ENCODE results near the gene LOXL4.

The LOXL4 gene

DNA sequence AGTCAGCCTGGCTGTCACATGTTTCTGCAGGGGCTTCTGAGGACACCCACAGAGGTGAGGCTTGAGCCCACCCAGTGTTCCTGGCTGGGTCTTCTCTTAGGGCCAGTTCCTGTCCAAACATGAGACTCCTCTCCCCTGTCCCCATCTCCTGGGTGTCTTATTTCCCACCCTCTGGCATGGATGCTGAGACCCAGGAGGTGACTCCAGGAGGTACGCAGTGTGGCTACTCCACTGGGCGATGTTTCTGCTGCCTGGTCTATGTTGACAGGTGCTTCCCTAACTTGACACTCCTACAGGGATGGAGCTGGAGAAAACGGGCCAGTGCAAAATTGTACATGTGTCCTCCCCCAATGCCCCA, 26.3 kb upstream of the LOXL4 start:
- no peak for DNase-seq

DNA sequence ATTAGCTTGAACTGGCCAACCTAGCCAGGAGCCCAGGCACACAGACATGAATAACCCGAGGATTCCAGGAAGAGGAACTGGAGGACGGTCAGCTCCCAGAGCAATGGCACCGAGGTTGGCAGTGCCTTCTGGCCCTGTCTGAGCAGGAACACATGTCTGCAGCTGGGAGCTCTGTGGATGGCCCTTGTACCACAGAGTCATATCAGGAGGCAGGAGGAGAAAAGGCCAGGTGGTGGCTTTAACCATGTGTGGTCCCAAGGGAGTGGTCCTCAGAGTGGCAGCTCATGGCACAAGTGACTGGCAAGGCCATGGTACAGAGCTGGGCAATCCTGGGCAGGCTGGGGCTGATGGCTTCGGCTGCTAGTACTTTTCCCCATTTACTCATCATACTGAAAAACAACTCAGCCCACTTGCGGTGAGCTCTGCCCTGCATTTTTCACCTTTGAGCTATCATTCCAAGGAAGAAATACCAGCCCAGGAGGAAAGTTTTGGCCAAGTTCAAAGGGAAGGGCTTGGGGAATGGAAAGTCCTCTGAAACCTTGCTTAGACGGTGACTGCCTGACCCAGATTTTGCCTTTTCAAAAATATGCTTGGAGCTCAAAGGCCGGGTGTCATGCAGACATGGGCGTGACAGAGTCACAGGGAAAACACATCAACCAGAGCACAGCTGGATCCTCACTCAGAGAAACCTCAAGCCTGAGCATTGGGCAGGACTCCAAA, 25.7 kb upstream of the LOXL4 start:
- no peak for DNase-seq

DNA sequence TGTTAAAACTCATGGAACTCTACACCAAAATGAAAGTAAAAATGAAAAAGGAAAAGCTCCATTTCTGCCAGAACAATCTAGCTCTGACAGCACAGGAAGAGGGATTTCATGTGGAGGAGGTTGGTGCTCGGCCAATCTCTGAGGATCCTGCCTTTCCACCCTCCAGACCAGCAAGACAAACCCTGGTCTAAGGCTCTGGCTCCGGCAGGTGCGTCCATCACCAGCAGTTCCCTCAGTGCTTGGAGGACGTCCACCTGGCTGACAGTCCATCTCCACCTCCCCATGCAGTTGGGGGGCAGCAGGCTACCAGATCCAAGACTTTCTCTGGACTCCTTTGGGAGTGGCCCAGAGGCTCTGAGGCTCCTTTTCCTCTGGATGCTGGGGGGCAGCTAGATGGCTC, 25.0 kb upstream of the LOXL4 start:
- DNase-seq, result no peak

DNA sequence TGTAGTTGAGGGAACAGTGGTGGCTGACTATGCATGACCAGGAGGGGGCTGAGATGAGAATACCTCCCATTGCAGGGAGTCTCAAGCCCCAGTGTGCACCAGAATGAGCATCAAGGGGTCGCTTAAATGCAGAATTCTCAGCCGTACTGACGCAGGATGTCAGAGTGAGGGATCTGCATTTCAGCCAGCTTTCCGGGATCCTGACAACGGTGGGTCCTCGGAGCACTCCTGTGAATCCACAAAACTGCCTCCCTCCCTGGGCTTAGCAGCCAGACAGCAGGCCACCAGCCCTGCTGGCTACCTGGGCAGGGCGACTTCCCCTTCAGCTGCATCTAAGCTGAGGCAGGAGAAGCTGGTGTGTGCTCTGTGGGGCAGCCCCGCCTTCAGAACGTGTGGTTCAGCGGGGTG, 21.8 kb upstream of the LOXL4 start:
- no peak for DNase-seq

DNA sequence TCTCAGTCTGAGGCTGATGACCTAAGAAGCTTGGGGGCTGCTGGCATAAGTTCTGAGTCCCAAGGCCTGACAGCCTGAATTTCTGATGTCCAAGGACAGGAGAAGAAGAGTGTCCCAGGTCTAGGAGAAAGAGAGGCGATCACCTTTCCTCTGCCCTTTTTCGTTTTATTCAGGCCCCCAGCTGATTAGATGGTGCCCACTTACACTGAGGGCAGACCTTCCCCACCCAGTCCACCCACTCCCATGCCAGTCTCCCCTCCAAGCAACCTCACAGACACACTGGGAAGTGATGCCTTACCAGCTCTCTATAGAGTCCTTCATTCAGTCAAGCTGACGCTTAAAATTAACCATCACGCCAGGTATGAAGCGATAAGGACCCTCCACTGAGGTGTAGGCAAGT, 19.3 kb upstream of the LOXL4 start:
- no peak for DNase-seq

DNA sequence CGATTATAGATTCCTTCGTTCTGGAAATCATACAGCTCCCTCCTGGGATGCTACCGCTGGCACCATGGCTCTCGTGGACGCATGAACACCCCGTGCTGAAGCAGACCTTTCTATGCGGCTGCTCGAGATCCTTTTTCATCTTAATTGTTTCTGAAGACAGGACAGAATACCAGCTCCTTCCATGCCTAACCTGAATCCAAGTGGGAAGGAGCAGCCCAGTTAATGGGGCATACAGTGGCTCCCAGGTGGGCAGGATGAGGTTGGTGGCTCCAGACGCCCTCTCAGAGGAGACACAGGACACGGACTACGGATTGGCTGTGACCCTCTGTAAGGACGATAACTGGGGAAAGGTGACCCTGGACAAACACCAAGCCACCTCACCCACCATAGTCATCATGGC, 18.4 kb upstream of the LOXL4 start:
- DNase-seq, result no peak

DNA sequence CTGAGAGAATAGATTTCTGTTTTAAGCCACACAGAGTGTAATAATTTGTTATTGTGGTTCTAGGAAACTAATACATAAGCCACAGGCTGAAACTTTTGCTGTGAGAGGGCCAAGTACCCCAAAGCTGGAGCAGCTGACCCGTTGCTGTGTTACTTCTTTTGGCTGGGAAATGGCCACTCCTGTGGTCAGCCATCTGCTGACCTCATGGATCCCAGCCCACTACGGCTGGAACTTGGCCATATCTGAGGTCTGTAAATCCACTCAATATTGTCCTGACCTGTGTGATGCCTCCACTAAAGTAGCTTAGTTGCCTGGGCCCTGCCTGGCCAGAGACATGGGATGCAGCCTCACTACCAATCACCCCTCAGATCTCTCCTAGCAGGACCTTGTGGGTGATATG, 17.4 kb upstream of the LOXL4 start:
- no peak for DNase-seq

DNA sequence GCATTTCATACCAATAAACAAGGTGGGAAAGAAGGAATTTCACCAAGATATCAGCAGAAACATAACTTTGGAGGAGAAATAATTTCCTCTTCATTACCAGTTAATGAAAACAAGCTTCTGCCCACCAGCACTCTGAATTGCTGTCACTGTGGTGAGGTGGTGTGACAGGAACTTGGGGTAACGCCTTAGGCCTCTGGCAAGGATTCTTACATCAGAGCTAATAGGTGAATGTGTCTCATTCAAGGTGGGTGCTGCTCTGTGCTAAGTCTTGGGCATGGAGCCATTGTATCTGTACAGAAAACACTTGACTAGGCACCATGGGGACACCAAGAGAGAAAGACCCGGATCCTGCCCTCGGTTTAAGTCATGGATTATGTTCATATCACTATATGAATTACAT, 8.3 kb upstream of the LOXL4 start:
- no peak for DNase-seq

DNA sequence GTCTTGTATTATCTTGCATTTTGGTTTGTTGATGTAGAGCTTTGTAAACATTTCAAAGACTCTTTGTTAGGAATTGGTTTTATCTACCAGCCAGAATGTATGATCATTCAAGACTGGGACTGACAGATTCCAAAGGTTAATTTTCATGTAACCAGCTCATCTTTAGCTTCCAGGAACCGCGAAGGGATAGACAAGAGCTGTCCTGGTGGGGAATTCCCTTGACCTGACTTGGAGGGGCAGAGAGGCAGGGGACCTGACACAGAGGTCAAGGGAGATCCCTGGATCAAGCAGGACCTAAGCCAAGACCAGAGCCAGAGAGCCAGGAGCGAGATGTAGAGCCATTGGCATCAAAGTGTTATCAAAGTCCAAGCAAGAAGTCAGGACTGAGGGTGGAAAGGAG, 6.6 kb upstream of the LOXL4 start:
- DNase-seq, result no peak

DNA sequence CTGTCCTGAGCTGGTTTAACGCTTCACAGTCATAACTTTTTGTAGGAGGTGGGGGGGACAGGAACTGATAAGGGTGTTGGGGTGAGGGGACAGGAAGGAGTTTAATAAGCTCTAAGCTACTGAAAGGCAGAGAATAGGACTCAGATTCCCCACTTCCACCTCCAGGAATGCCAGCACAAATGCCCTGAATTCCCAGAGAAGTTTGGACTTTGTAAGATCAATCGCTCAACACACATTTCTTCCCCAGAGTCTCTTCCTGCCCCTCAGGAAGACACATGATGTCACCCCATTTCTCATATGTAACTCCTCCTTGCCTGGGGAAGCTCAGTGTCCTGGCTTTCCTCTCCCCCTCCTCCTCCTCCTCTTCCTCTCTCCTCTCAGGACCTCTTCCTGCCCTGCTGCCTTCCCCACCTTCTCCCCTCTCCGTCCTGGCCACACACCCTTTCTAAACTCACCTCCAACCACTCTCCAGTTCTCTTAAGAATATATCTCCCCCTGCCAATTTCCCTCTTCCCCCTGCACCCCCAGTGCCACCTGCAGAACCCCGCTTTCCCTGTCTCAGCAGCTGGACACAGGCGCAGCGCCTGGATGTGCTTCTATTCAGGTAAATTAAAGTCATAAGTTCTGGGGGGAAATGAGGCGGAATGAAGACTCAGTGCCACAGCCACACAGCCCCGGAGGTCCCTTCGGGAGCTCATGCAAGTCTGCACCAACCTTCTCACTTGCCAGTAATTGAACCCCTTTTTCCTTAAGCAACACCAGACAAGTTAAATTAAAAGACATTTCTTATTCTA, 5.3 kb upstream of the LOXL4 start:
- DNase-seq, result no peak

DNA sequence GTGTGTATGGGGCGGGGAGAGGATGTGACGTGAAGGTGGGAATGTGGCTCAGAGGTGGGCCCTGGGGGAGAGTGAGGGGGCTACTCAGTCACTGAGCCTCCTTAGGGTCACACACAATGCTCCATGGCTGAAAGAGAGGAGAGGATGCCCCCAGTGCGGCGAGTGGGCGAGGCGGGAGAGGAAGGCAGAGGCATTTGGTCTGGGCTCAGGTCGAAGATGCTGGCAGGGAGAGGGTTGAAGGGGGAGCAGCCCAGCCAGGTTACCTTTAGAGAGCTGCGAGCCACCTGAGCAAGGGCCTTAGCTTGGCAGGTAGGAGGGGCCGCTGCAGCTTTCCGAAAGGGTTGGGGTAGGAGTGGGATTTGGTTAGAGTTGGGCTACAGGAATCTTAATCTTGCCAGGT, 4.7 kb upstream of the LOXL4 start:
- no peak for DNase-seq

DNA sequence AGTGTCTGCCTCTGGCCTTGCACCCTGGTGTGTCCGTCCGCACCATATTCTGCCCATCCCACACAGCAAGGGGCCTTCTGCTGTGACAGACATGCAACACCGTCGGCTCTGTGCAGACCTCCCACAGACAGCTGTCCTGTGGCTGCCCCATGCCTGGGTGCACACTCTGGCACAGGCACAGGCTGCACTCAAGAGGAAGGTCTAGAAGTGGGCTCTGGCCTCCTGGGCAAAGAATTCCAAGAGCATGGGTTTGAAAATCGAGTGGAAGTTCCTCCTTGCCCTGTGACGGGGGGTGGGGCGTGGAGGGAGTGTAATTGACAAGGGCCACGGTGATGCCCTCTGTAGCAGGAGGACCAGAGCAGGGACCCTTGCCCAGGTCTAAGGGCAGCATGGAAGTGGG, 4.3 kb upstream of the LOXL4 start:
- no peak for DNase-seq

DNA sequence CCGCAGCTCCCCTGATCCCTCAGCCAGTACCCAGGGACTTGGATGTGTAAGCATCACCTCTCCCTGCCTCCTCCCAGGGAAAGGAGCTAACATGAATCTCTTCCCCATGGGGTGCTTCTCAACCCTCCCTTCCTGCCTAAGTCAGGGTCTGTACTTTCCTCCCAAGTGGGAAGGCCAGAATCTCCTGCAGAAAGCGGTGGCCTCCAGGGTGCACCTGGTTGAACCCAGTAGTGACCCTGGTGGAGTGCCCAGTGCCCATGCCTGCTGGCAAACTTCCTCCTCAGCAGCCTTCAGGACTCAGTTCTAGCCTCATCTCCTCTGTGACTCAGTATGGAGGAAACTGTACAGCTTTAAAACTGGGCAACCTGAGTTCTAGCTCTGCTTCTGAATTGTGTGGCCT, 2.8 kb upstream of the LOXL4 start:
- no peak for DNase-seq

DNA sequence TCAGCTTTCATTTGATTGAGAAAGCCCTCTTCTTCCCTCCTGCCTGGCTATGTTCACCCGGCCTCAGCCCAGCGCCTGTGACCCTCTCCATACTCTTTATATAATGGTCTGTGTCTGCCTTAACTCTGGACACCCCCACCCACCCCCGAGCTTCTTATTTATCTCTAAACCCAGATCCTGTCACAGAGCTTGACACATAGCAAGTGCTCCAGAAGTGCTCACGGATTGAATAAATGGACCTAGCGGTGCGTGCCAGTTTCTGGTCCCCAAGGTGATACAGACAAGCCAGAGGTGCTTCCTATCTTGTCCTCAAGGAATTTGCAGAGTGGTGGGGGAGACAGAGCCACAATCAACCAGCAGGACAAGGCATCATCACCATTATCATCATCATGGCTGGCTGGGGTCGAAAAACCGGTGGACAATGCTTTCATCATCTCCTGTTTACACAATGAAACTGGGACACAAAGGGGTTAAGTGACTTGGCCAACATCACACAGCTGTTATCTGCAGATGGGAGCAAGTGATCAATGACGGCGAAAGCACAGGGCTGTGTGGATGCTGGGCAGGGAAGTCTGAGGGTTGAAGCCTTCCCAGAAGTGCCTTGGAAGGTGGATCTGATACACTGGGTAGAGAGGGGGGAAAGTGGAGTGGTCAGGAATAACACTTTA, 2.2 kb upstream of the LOXL4 start:
- DNase-seq, result no peak

DNA sequence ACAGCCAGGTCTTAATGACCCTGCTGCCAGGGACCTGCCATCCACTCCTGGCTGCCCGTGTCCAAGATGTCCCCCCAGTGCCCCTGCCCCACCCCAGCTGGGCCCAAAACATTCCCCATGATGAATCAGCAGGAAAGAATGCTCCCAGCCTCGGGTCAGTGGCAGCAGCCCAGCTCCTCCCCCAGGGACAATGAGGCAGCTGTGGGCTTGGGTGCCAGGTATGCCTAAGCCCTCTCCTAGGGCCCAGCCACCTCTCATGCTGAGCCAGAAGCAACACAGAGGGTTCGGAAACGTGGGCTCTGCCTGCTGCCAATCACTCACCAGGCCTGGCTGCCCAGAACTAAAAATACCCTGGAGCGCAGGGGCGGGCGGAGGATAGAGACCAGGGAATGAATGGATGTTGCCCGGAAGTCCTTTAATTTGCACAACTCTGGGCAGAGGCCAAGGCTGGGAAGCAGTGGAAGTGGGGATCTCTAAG, 1.5 kb upstream of the LOXL4 start:
- no peak for DNase-seq

DNA sequence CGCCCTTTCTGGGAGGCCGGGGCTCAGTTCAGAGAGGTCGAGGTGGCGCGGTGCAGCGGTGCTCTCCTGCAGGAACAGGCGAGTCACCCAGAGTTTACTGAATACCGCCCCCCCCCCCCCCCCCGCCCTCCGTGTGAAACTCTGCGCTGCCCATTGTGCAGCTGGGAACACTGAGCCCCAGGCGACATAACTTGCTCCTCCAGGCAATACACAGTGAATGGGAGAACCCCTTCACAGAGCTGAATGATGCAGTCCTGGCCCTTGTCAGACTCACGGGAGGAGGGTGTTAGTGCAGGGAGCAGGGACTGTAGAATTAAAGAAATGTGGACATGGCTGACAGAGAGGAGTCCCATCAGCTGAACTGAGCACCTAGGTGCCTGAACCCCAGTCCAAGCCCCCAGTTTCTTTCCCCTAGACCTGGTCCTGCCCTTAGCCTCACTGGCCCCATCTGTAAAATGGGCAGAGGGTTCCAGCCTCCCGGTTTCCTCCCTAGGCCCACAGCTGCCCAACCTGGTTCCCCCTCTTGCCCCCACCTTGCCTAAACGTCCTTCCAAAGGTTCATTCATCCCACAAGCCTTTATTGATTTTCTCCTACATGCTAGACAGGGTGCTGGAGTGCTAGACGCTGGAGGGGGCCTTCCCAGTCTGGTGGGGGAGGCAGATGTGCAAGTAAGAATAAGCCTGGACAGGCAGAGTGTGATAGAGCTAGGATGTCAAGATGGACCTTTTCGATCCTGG, 869 bp upstream of the LOXL4 start:
- DNase-seq, result no peak

DNA sequence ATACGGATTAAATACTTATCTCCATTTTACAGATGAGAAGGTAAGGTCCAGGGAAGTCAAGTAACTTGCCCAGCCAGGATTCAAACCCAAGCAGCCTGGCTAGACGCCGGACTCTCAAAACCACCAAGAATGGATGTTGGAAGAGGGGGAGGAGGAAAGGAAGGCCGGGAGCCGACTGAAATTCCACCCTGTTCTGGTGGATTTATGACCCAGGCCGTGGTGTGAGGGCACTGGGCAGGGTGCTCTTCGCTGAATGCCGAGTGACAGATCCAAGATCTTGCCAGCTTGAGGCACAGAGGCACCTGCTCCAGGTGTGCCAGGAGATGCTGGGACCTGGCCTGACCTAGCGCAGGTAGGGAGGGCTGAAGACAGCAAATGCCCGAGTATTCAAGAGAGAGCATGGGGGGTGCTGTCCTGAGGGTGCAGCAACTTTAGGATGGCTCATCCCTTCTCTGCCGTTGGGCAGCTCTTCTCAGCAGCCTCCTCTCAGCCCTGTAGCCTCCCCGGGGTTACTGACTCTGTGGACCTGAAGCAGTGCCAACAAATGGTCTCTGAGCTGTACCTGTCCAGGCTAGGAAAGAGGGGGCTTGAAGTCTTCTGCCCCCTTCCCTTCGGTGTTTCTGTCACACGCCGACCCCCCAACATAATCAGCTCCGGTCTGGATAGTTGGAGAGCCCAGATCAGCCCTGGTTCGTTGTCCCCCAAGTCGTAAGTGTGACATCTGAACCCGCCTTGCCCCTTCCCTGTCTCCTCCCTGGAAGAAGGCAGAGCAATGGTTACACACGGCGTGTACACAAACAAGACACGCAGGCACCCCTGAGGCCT, 713 bp downstream of the LOXL4 start:
- no peak for DNase-seq

DNA sequence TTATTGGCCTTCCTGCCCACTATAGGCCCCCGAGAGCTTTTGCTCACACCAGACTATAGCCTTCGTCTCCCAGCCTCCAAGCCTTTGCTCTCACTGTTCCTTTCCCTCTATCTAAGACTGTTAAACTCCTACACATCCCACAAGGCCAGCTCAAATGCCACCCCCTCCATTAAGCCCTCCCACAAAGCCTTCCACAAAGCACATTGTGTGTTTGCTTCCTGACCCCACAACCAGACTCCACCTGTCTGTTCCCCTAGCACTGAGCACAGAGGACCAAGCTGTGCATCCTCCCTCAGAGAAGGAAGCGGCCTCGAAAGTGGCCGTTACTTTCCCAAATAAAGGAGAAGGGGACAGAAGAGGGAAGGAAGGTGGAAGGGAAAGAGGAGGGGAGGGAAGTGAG, 1.3 kb downstream of the LOXL4 start:
- no peak for DNase-seq

DNA sequence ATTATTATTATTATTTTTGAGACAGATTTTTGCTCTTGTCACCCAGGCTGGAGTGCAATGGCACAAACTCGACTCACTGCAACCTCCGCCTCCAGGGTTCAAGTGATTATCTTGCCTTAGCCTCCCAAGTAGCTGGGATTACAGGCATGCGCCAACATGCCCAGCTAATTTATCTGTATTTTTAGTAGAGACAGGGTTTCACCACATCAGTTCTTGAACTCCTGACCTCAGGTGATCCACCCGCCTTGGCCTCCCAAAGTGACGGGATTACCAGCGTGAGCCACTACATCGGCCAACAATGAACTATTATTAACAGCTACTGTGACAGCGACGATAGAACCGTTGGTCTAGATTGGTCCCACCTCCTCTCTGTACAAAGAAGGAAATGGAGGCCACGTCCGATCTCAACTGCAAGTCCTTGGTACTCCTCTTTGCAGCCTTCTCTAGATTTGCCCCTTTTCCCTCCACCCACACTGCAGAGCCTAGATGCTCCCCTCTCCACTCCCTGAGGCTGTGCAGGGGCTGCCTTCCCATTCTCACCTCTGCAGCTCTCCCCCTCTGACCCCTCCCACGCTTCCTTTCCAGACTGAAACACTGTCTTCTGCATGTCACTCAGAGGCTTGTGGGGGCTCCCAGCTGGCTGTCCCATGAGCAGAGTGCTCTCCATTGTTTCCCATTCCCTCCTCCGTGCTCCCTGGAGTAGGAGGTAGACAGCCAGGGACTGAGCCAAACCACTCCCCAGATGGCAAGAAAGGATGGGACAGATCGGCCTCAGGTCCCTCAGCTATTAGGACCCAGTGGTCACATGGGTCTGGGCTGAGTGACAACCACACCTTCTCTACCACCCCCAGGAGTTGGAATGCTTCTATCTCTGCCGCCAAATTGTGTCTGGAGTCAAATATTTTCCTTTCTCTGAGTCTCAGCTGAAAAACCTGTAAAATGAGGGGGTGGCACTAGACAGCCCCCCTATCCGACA, 2.3 kb downstream of the LOXL4 start:
- no peak for DNase-seq

DNA sequence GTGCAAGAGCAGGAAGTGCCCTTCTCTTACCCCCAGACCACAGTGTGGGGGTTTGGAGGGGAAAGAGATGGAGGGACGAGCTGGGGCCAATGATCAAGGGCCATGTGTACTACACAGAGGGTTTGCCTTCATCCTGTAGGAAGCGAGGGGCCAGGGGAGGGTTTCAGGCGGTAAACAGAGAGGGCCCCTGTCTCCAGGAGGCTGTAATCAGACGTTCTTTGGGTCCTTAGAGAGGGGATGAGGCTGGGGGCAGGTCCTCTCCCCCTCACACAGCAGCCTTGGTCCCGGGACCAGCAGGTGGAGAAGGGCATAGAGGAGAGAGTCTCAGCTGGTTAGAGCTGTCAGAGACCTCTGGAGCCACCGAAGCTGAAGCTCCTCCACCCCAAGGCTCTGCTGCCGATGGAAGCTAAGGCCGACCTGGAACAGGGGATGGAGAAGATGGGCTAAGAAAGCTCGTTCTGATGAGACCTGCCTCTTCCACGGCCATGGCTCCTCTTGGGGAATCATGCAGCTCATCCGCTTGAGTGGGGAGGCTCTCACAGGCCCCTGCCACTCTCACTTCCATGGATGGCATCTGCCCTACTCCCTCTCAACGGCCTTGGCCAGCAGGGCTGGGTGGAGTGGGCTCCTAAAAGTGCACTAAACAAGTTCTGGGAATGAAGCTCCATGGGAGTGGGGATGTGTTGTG, 3.5 kb downstream of the LOXL4 start:
- DNase-seq, result no peak

DNA sequence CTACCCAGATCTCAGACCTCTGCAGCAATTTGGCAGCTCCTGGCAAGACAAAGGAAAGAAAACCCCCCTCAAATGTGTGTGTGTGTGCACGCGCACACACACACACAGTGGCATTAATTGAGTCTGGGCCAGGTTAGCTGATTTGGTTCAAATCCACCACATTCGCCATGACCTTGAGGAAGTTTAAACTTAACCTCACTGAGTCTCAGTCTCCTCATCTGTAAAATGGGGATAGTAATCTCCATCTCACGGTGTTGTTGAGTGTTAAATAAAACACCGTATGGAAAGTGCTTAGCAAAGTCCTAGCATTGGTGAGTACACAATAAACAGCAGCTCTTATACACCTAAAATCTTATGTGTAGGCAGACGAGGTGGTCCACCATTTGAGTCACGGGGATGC, 4.9 kb downstream of the LOXL4 start:
- DNase-seq, result no peak
